Liver (tissue), 9 donors: Measurements from ENCODE around the gene YBX3. TPM values are rescaled to one million over a fixed set of nuclear protein-coding genes. Genes with fewer than 3 reads are reported as not detected.

Experiments
- DNase-seq: peaks from one replicate; pipeline ENCODE4 v3.0.0-alpha.2; 2017; ENCODE audit warnings: low spot score
- H3K27ac ChIP-seq, 2 donors: one replicate each; pipeline ENCODE4 v1.7.0; 2013; ENCODE audit warnings: inconsistent platforms in 2 of 2, low read length in 2 of 2, control low read depth in 1 of 2, low read depth in 1 of 2, mild to moderate bottlenecking in 1 of 2
- H3K27me3 ChIP-seq, 4 donors: one replicate each; pipeline versions ENCODE4 v1.6.1 to v1.7.0; 2013; ENCODE audit warnings: low read length in 3 of 4, inconsistent platforms in 1 of 4, mild to moderate bottlenecking in 1 of 4, moderate library complexity in 1 of 4; ENCODE audit not compliant: control insufficient read depth in 4 of 4, insufficient read depth in 4 of 4
- H3K36me3 ChIP-seq, 4 donors: one replicate each; pipeline versions ENCODE4 v1.6.1 to v1.7.0; 2013; ENCODE audit warnings: low read length in 3 of 4, mild to moderate bottlenecking in 3 of 4, low read depth in 1 of 4, moderate library complexity in 1 of 4; ENCODE audit not compliant: control insufficient read depth in 4 of 4, insufficient read depth in 3 of 4
- H3K4me1 ChIP-seq, 4 donors: one replicate each; pipeline versions ENCODE4 v1.6.1 to v1.7.0; 2013; ENCODE audit warnings: low read length in 3 of 4, mild to moderate bottlenecking in 3 of 4, moderate library complexity in 1 of 4; ENCODE audit not compliant: control insufficient read depth in 4 of 4, insufficient read depth in 4 of 4
- H3K4me3 ChIP-seq, 3 donors: one replicate each; pipeline versions ENCODE4 v1.6.1 to v1.7.0; 2013; ENCODE audit warnings: low read length in 3 of 3, control low read depth in 1 of 3, low read depth in 1 of 3, mild to moderate bottlenecking in 1 of 3
- H3K9ac ChIP-seq, 2 donors: one replicate each; pipeline ENCODE4 v1.7.0; 2013; ENCODE audit warnings: low read length in 2 of 2, mild to moderate bottlenecking in 2 of 2, moderate library complexity in 2 of 2, control low read depth in 1 of 2, low read depth in 1 of 2
- H3K9me3 ChIP-seq, 4 donors: one replicate each; pipeline versions ENCODE4 v1.6.1 to v1.7.0; 2013; ENCODE audit warnings: low read length in 3 of 4; ENCODE audit not compliant: control insufficient read depth in 4 of 4
- EGR1 ChIP-seq, 2 donors: IDR thresholded peaks; 2 replicates each; pipeline ENCODE4 v1.6.1; 2016 to 2018; ENCODE audit warnings: antibody characterized with exemption in 2 of 2, low read depth in 2 of 2
- FOXA1 ChIP-seq: IDR thresholded peaks from 2 replicates; pipeline ENCODE4 v1.6.1; 2016; ENCODE audit warnings: antibody characterized with exemption
- FOXA2 ChIP-seq: IDR thresholded peaks from 2 replicates; pipeline ENCODE4 v1.6.1; 2016; ENCODE audit warnings: antibody characterized with exemption
- GABPA ChIP-seq, 2 donors: IDR thresholded peaks in 1 of 2; conservative IDR thresholded peaks in 1 of 2; 2 replicates each; pipeline ENCODE4 v1.6.1; 2016; ENCODE audit warnings: antibody characterized with exemption in 2 of 2, mild to moderate bottlenecking in 1 of 2, moderate library complexity in 1 of 2
- HNF4G ChIP-seq: IDR thresholded peaks from 2 replicates; pipeline ENCODE4 v1.6.1; 2016; ENCODE audit warnings: antibody characterized with exemption
- JUND ChIP-seq, 2 donors: IDR thresholded peaks; 2 replicates each; pipeline ENCODE4 v1.6.1; 2016; ENCODE audit warnings: antibody characterized with exemption in 2 of 2
- NR2F2 ChIP-seq: IDR thresholded peaks from 2 replicates; pipeline ENCODE4 v1.6.1; 2016; ENCODE audit warnings: antibody characterized with exemption
- RAD21 ChIP-seq, 2 donors: IDR thresholded peaks; 2 replicates each; pipeline ENCODE4 v1.6.1; 2016; ENCODE audit warnings: antibody characterized with exemption in 2 of 2, mild to moderate bottlenecking in 2 of 2
- RXRA ChIP-seq, 2 donors: IDR thresholded peaks; 2 replicates each; pipeline ENCODE4 v1.6.1; 2017 to 2018; ENCODE audit warnings: antibody characterized with exemption in 2 of 2, mild to moderate bottlenecking in 1 of 2
- SP1 ChIP-seq: IDR thresholded peaks from 2 replicates; pipeline ENCODE4 v1.6.1; 2018; ENCODE audit warnings: antibody characterized with exemption, mild to moderate bottlenecking
- TAF1 ChIP-seq: conservative IDR thresholded peaks from 2 replicates; pipeline ENCODE4 v1.6.1; 2016; ENCODE audit warnings: antibody characterized with exemption, mild to moderate bottlenecking
- YY1 ChIP-seq: IDR thresholded peaks from 2 replicates; pipeline ENCODE4 v1.6.1; 2016; ENCODE audit warnings: antibody characterized with exemption, mild to moderate bottlenecking
- WGBS: extraction: QIAGEN DNeasy Blood & Tissue Kit; methylation state at CpG from one replicate; pipeline ENCODE4 v1.1.7; 2013; 5-methylcytosine and 5-hydroxymethylcytosine counted together
- polyA plus RNA-seq, 2 donors: library from polyadenylated mRNA; stranded (reverse) in 1 of 2; unstranded in 1 of 2; fragments of 200-250 nt in 1 of 2; fragments of >200 nt in 1 of 2; fragmentation: Nextera tagmentation in 1 of 2; extraction: Ambion mirVana in 1 of 2; gene quantifications; one replicate each; pipeline versions ENCODE4 v1.2.1 to v1.2.3, GENCODE V29; 2013 to 2015
- total RNA-seq, 2 donors: library from RNA; depleted of rRNA; stranded (reverse); fragments of >200 nt; gene quantifications; one replicate each; pipeline ENCODE4 v1.2.3, GENCODE V29; 2014
- TF ChIP-seq, protein P1 (sequence below): IDR thresholded peaks from 2 replicates; pipeline ENCODE4 v1.6.1; 2016; ENCODE audit warnings: antibody characterized with exemption
- TF ChIP-seq, protein P2 (sequence below): IDR thresholded peaks from 2 replicates; pipeline ENCODE4 v1.6.1; 2016; ENCODE audit warnings: antibody characterized with exemption, mild to moderate bottlenecking
- TF ChIP-seq, protein P3 (sequence below): fragments of 150-350 bp; IDR thresholded peaks from 2 replicates; pipeline ENCODE4 v1.5.1; 2017; ENCODE audit warnings: improper control_type of control experiment, low read depth, low read length; ENCODE audit not compliant: missing input control
- TF ChIP-seq, protein P4 (sequence below): IDR thresholded peaks from 2 replicates; pipeline ENCODE4 v1.6.1; 2016; ENCODE audit warnings: antibody characterized with exemption
- TF ChIP-seq, protein P5 (sequence below): IDR thresholded peaks from 2 replicates; pipeline ENCODE4 v1.6.1; 2016; ENCODE audit warnings: antibody characterized with exemption
- donor health status: healthy.
- donor health status: healthy.
- donor health status: healthy.
- donor health status: healthy.
- donor health status: healthy.

Gene YBX3
- total and polyA plus RNA-seq, 4 donors: 6.8 to 116 (median 15.7) TPM

DNA sequence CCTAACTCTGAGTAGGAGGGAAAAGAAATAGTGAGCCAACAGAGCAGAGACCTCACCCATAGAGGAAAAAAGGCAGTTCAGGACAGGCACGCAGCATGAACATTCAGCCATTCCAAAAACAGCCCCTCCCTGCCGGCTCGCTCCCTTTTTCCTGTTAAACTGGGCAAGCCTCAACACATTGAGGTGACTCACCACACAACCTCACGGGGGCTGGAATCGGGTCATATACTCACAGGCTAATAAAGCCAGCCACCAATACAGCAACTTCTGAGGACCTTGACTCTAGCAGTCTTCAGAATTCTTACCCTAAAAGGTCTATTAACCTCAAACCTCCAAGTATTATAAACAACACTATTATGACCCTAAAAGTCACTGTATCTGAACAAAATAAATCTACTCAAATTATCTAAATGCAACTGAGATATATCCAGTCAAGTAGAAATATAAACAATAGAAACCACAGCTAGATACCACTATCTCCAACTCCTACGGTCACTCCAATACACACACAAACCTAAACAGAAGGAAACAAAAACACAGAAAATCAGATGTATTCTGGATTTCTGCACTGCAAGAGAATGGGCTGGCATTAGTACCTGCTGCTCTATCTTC is 6.3 kb downstream of the YBX3 start:
- Histone ChIP-seq H3K4me1 (peaks cover 0 to 1% (median 0%) of the 10 kb centered on the region in 4 donors), H3K9ac (peak overlapping the region in 1 of 2 donors; percentile 0), H3K27me3 (no peaks in the 10 kb centered on the region), H3K9me3 (no peaks in the 10 kb centered on the region), H3K27ac (no peak overlapping the region), H3K36me3 (peaks cover 0 to 37% (median 17%) of the 10 kb centered on the region in 4 donors), H3K4me3 (no peak overlapping the region)
- WGBS: 70% methylated on average over 6 of the region's 6 CpGs
- TF ChIP-seq, protein P1, sequence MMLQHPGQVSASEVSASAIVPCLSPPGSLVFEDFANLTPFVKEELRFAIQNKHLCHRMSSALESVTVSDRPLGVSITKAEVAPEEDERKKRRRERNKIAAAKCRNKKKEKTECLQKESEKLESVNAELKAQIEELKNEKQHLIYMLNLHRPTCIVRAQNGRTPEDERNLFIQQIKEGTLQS: no peak
- TF ChIP-seq HNF4G: no peak
- TF ChIP-seq JUND (IDR thresholded peaks at IDR 0.05): peak in 1 of 2 donors; percentile 74
- TF ChIP-seq SP1: no peak
- TF ChIP-seq RAD21 (IDR thresholded peaks at IDR 0.05): no peak
- no peak for TF ChIP-seq FOXA2
- TF ChIP-seq, protein P2, sequence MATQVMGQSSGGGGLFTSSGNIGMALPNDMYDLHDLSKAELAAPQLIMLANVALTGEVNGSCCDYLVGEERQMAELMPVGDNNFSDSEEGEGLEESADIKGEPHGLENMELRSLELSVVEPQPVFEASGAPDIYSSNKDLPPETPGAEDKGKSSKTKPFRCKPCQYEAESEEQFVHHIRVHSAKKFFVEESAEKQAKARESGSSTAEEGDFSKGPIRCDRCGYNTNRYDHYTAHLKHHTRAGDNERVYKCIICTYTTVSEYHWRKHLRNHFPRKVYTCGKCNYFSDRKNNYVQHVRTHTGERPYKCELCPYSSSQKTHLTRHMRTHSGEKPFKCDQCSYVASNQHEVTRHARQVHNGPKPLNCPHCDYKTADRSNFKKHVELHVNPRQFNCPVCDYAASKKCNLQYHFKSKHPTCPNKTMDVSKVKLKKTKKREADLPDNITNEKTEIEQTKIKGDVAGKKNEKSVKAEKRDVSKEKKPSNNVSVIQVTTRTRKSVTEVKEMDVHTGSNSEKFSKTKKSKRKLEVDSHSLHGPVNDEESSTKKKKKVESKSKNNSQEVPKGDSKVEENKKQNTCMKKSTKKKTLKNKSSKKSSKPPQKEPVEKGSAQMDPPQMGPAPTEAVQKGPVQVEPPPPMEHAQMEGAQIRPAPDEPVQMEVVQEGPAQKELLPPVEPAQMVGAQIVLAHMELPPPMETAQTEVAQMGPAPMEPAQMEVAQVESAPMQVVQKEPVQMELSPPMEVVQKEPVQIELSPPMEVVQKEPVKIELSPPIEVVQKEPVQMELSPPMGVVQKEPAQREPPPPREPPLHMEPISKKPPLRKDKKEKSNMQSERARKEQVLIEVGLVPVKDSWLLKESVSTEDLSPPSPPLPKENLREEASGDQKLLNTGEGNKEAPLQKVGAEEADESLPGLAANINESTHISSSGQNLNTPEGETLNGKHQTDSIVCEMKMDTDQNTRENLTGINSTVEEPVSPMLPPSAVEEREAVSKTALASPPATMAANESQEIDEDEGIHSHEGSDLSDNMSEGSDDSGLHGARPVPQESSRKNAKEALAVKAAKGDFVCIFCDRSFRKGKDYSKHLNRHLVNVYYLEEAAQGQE: no peak
- no peak for TF ChIP-seq GABPA (IDR thresholded peaks at IDR 0.05 in 1 of 2, conservative IDR thresholded peaks at IDR 0.05 in 1 of 2)
- DNase-seq: no peak

DNA sequence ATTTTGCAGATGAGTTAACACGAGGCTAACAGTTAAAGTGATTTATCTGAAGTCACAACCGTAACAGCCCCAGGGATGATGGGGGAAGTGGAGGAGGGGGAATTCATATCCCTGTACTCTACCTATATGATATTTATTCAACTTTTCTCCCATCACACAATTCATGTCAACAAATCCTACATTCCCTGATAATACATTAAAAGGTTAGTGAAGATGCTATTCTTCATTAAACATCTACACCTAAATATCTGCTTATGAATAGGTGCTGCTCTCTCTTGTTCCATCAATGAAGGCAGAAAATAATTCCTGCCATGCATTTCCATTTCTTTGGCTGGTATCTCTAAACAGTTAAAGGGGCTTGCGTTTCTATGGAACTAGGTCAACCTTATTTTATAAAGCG is 6.8 kb downstream of the YBX3 start:
- TF ChIP-seq, protein P1: no peak
- TF ChIP-seq EGR1 (IDR thresholded peaks at IDR 0.05; ENCODE audit: low read depth in 2 of 2) (no peak), NR2F2 (no peak), RAD21 (IDR thresholded peaks at IDR 0.05) (no peak), HNF4G (no peak)
- H3K27ac ChIP-seq: no peak overlapping the region
- no peaks in the 10 kb centered on the region for H3K27me3 ChIP-seq
- H3K36me3 ChIP-seq: peaks cover 0 to 37% (median 17%) of the 10 kb centered on the region in 4 donors
- H3K4me3 ChIP-seq: no peak overlapping the region
- peak overlapping the region in 1 of 2 donors; percentile 0 for H3K9ac ChIP-seq
- H3K9me3 ChIP-seq: no peaks in the 10 kb centered on the region
- no peak for DNase-seq
- peaks cover 0 to 1% (median 0%) of the 10 kb centered on the region in 4 donors for H3K4me1 ChIP-seq
- WGBS: 82% methylated on average over 4 of the region's 4 CpGs

DNA sequence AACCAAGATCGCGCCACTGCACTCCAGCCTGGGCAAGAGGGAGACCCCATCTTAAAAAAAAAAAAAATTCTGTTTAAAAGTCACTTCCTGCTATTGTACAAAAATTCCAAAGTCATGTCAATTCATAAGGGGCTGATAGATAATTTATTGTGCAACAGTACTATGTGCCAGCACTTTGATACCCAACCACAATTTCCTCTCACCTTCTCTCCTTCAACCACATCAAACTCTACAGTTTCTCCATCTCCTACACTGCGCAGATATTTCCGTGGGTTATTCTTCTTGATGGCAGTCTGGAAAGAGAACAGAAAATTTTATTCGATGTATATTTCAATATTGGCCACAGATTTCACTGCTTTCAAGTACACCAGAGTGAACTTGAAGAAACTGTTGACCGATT is 7.6 kb downstream of the YBX3 start:
- Histone ChIP-seq H3K4me1 (peaks cover 0 to 1% (median 0%) of the 10 kb centered on the region in 4 donors), H3K9ac (no peak overlapping the region), H3K27ac (no peak overlapping the region), H3K36me3 (peaks cover 0 to 38% (median 17%) of the 10 kb centered on the region in 4 donors), H3K27me3 (no peaks in the 10 kb centered on the region), H3K9me3 (no peaks in the 10 kb centered on the region), H3K4me3 (no peak overlapping the region)
- DNase-seq: no peak
- 91% methylated on average over 6 of the region's 6 CpGs for WGBS
- TF ChIP-seq, protein P3, sequence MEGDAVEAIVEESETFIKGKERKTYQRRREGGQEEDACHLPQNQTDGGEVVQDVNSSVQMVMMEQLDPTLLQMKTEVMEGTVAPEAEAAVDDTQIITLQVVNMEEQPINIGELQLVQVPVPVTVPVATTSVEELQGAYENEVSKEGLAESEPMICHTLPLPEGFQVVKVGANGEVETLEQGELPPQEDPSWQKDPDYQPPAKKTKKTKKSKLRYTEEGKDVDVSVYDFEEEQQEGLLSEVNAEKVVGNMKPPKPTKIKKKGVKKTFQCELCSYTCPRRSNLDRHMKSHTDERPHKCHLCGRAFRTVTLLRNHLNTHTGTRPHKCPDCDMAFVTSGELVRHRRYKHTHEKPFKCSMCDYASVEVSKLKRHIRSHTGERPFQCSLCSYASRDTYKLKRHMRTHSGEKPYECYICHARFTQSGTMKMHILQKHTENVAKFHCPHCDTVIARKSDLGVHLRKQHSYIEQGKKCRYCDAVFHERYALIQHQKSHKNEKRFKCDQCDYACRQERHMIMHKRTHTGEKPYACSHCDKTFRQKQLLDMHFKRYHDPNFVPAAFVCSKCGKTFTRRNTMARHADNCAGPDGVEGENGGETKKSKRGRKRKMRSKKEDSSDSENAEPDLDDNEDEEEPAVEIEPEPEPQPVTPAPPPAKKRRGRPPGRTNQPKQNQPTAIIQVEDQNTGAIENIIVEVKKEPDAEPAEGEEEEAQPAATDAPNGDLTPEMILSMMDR: no peak
- TF ChIP-seq RXRA (IDR thresholded peaks at IDR 0.05): no peak
- TF ChIP-seq, protein P4, sequence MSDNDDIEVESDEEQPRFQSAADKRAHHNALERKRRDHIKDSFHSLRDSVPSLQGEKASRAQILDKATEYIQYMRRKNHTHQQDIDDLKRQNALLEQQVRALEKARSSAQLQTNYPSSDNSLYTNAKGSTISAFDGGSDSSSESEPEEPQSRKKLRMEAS: no peak
- no peak for TF ChIP-seq TAF1
- TF ChIP-seq SP1: no peak
- TF ChIP-seq YY1: no peak
- TF ChIP-seq FOXA1: no peak
- no peak for TF ChIP-seq GABPA (IDR thresholded peaks at IDR 0.05 in 1 of 2, conservative IDR thresholded peaks at IDR 0.05 in 1 of 2)
- TF ChIP-seq, protein P1: no peak
- no peak for TF ChIP-seq NR2F2
- TF ChIP-seq JUND (IDR thresholded peaks at IDR 0.05): no peak
- no peak for TF ChIP-seq RAD21 (IDR thresholded peaks at IDR 0.05)
- no peak for TF ChIP-seq EGR1 (IDR thresholded peaks at IDR 0.05; ENCODE audit: low read depth in 2 of 2)
- TF ChIP-seq, protein P5, sequence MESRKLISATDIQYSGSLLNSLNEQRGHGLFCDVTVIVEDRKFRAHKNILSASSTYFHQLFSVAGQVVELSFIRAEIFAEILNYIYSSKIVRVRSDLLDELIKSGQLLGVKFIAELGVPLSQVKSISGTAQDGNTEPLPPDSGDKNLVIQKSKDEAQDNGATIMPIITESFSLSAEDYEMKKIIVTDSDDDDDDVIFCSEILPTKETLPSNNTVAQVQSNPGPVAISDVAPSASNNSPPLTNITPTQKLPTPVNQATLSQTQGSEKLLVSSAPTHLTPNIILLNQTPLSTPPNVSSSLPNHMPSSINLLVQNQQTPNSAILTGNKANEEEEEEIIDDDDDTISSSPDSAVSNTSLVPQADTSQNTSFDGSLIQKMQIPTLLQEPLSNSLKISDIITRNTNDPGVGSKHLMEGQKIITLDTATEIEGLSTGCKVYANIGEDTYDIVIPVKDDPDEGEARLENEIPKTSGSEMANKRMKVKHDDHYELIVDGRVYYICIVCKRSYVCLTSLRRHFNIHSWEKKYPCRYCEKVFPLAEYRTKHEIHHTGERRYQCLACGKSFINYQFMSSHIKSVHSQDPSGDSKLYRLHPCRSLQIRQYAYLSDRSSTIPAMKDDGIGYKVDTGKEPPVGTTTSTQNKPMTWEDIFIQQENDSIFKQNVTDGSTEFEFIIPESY: no peak
- TF ChIP-seq HNF4G: no peak
